ENCODE measurements around the gene TLE6. TPM values are rescaled to one million over a fixed set of nuclear protein-coding genes. Genes with fewer than 3 reads are reported as not detected.
A peak's percentile ranks its signal among the peaks of the same experiment; 100 is the strongest.

TLE6 gene
- total RNA-seq, 1 donor from 2014 or later = 4.2 TPM

GRCh38 chr19:2976609-2977000, 759 bp upstream of the TLE6 start:
- DNase-seq (no peak), ATAC-seq (peak in 1 of 2 donors; percentile 3)
- TF ChIP-seq CTCF (IDR thresholded peaks at IDR 0.05) = no peak
- Histone ChIP-seq H3K4me3 (peak overlapping the region; percentile 52), H3K27ac (peak overlapping the region; percentile 53), H3K9me3 (no peaks in the 10 kb centered on the region), H3K4me1 (peaks cover 61% of the 10 kb centered on the region), H3K36me3 (no peaks in the 10 kb centered on the region), H3K27me3 (ENCODE audit: low read depth) (no peaks in the 10 kb centered on the region)
- intact Hi-C loops (cut with DNase I) = no loop called here

- Histone ChIP-seq H3K27ac (peak overlapping the region; percentile 49), H3K9me3 (no peaks in the 10 kb centered on the region), H3K36me3 (no peaks in the 10 kb centered on the region), H3K4me3 (peak overlapping the region; percentile 52), H3K27me3 (ENCODE audit: low read depth) (no peaks in the 10 kb centered on the region), H3K4me1 (peaks cover 54% of the 10 kb centered on the region)
- no peak for TF ChIP-seq CTCF (IDR thresholded peaks at IDR 0.05)
- ATAC-seq (no peak), DNase-seq (no peak)
- intact Hi-C loops (cut with DNase I) = no loop called here
These were observed 378 bp downstream of the TLE6 start for GRCh38 chr19:2977746-2978138.

- peak overlapping the region; percentile 49 for H3K27ac ChIP-seq
- no peaks in the 10 kb centered on the region for H3K9me3 ChIP-seq
- DNase-seq (no peak), ATAC-seq (no peak)
- intact Hi-C loops (cut with DNase I) = no loop called here
- no peaks in the 10 kb centered on the region for H3K27me3 ChIP-seq (ENCODE audit: low read depth)
- H3K4me1 ChIP-seq = peaks cover 56% of the 10 kb centered on the region
- H3K4me3 ChIP-seq = no peak overlapping the region
- no peak for TF ChIP-seq CTCF (IDR thresholded peaks at IDR 0.05)
- no peaks in the 10 kb centered on the region for H3K36me3 ChIP-seq
These were observed 903 bp downstream of the TLE6 start for GRCh38 chr19:2978166-2978767.

- no peak overlapping the region for H3K27ac ChIP-seq
- no peak overlapping the region for H3K4me3 ChIP-seq
- H3K4me1 ChIP-seq = peaks cover 56% of the 10 kb centered on the region
- ATAC-seq (no peak), DNase-seq (no peak)
- no peak for TF ChIP-seq CTCF (IDR thresholded peaks at IDR 0.05)
- no peaks in the 10 kb centered on the region for H3K36me3 ChIP-seq
- no peaks in the 10 kb centered on the region for H3K27me3 ChIP-seq (ENCODE audit: low read depth)
- intact Hi-C loops (cut with DNase I) = no loop called here
- H3K9me3 ChIP-seq = no peaks in the 10 kb centered on the region
These were observed 1.4 kb downstream of the TLE6 start for GRCh38 chr19:2978772-2979171.

GRCh38 chr19:2981898-2982297, 4.5 kb downstream of the TLE6 start:
- no peak for DNase-seq
- H3K27ac ChIP-seq = no peak overlapping the region
- intact Hi-C loops (cut with DNase I) = no loop called here
- H3K4me1 ChIP-seq = peaks cover 31% of the 10 kb centered on the region
- H3K4me3 ChIP-seq = no peak overlapping the region
- no peak for TF ChIP-seq CTCF (IDR thresholded peaks at IDR 0.05)
- H3K36me3 ChIP-seq = no peaks in the 10 kb centered on the region
- H3K27me3 ChIP-seq (ENCODE audit: low read depth) = no peaks in the 10 kb centered on the region
- no peaks in the 10 kb centered on the region for H3K9me3 ChIP-seq
- no peak for ATAC-seq

Measured in lower lobe of right lung (tissue), 2 donors.